Amniotic stem cell (primary cell): ENCODE data around the gene ANKDD1A.

Experiments
- DNase-seq: peaks from one replicate; lab custom pipeline; 2025; lab: John Stamatoyannopoulos, UW

Gene ANKDD1A

DNA sequence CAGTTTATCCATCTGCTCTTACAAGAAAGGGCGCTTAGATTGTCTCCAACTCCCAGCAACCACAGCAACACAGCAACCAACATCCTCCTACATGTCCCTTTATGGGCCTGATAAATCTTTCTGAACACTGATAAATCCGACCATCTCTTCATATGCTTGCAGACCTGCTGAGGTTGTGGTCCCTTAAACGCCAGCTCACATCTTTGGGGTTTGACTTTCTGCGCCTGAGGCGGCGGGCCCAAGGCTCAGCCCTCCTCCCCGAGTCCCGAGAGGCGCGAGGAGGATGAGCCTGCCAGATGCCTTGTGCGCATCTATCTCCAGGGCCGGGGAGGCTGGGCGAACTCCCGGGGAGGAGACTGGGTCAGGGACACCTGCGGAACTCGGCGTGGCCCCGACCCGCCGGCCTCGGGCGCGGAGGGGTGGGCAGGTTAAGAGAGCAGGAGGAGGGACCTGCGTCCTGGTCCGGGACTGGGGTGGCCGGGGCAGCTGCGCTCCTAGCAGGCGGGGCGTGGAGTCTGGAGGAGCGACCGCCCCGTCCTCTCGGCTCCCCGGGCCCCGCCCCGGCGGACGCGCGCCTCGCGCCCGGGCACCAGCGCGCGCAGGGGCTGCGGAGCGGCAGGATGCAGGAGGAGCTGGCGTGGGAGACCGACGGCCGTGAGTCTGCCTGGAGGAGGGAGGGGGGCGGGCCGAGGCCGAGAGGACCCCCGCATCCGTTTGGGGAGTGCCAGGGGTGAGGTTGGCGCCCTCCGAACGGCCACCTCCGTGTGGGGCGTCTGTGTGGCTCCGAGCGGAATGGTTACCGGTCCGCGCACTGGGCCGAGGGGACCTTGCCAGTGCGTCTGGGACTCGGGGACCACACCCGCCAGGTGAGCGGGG lies at the start of gene ANKDD1A:
Gene ANKDD1A (plus strand): TSS at position 592 of the 876 bp plus-strand sequence. CDS start 29 bp downstream, at position 621.
- DNase-seq: peak; percentile 3

DNA sequence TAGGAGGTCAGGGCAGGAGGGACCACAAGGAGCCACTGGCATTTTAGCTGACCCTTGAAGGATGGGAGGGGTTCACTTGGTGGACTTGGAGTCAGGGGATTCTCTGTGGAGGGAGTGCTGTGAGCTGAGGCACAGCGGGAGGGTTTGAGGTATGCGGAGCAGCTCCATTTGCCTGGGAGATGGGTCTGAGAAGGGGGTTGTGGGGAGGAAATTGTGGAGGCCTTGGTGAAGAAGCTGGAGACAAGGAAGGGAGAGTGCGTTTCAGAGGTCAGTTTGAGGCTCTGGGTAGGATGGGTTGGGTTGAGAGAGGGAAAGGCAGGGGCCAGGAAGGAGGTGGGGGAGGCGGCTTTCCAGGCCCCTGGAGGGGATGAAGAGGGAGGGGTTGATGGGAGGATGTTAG lies 49.7 kb upstream of the ANKDD1A start:
- DNase-seq: no peak

DNA sequence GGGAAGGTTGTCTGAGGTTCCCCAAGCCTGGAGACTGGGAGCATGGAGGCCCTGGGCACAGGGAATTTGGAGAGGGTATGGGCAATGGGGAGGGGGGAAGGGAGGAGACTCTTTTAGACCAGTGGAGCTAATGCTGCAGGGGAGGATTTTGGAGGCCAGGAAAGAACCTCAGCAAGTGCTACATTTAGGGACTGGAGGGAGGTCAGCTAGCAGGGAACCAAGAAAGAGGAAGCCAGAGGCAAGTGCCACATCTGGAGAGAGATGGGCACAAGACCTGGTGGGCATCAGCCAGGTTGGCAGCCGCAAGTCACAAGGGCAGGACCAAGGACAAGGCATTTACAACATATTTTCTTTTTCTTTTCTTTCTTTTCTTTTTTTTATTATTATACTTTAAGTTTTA lies 49.3 kb upstream of the ANKDD1A start:
- no peak for DNase-seq

DNA sequence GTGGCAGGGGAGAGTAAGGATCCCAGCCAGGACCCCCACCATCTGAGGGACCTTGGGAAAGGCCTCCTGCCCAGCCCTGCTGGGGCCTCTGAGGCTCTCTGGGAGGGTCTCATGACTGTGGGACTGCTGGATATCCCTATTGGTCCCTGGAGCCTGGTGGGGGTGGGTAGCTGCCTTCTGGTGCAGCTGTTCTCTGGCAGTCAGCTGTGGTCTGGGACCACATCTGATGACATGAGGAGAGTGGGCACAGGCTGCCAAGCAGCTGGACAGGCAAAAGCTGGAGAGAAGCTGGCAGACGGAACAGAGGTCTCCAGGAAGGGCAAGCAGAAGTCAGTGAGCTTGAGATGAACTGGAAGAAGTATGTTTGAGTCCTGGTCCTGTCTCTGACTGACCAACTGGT lies 47.6 kb upstream of the ANKDD1A start:
- DNase-seq: no peak

DNA sequence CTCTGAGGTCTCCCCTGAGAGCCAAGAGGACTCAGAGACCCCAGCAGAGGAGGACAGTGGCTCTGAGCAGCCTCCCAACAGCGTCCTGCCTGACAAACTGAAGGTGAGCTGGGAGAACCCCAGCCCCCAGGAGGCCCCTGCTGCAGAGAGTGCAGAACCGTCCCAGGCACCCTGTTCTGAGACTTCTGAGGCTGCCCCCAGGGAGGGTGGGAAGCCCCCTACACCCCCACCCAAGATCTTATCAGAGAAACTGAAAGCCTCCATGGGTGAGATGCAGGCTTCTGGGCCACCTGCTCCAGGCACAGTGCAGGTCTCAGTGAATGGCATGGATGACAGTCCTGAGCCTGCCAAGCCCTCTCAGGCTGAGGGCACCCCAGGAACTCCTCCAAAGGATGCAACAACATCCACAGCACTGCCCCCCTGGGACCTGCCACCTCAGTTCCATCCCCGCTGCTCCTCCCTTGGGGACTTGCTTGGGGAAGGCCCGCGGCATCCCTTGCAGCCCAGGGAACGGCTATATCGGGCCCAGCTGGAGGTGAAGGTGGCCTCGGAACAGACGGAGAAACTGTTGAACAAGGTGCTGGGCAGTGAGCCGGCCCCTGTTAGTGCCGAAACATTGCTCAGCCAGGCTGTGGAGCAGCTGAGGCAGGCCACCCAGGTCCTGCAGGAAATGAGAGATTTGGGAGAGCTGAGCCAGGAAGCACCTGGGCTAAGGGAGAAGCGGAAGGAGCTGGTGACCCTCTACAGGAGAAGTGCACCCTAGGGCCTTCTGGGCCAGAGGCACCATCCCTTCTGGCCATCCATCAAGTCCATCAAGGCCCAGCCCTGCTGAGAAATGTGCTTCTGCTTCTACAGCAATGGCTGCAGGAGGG lies 46.3 kb upstream of the ANKDD1A start:
- no peak for DNase-seq

DNA sequence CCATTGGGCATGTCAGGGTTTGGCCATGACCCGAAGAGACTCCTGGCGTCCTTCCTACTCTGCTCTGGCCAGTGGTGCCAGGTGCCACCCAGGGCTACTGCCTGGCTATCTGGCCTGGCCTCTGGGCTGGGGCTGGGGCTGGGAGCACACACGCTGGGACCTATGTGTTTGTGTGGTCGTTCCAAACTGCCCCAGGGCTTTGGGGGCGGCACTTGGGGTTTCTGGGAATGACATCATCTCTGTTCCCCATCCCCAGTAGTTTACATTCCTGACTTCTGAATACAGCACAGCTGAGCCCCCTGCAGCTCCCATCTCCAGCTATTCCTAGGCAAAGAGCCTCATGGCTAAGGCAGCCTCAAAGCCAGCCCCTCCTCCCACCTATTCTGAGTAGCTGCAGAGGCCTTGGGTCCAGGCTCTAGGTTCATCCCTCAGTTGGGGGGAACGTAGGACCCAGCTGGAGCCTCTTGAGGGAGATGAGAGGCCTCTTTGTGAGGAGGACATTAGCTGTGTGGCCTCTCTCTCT lies 45.6 kb upstream of the ANKDD1A start:
- DNase-seq: peak; percentile 60

DNA sequence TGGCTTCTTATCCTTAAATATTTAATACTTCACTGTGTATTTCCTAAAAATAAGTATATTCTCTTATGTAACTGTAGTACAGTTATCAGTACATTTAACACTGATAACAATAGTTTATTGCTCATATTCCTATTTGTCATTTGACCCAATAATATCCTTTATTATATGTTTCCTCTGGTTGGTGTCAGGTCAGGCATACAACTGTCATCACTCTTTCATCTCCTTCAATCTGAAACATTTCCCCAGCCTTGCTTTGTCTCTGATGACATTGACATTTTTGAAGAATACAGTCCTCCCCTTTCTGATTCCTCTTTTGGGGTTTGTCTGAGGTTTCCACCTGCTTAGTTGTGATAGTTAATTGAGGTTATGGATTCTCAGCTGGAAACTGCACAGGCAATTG lies 42.2 kb upstream of the ANKDD1A start:
- DNase-seq: no peak

DNA sequence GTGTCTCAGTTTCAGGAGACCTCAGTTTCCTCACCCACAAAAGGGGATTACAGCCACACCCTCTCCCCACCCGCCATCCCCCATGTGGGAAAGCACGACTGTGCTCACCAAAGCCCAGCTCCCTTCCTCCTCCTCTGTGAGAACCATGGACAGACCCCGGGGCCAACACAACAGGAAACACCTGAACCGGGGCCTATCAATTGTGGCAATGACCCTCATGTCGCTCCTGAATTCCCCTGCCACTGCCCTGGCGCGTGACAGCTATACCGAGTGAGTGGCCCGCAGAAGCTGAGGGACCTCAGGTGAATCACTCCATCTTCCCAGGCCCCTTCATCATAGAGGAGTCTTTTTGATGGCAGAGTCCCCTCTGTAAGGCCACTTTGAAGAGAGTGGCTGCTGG lies 41.3 kb upstream of the ANKDD1A start:
- no peak for DNase-seq

DNA sequence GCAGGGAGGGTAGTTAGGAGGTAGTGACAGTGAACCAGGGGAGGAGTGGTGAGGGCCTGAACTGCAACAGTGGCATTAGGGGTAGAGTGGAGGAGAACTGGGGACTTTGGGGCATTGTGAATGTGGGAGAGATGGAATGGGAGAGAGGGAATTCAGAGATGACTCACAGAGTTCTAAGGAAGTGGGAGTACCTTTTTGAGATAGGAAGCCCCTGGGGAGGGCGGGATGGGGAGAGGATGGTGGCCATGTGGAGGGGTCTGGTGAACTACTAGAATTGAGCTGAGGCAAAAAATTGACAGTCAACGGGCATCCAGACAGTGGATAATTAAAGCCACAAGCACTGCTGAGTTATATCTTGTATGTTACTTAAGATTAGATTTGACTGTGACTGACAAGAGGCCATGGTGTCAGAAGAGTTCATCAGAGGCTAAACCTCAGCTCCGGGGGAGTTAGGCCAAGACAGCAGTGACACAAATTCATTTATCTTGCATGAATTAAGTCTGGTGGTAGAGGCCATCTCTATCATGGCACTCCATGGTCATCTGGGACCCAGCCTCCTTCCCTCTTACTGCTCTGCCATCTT lies 36.0 kb upstream of the ANKDD1A start:
- no peak for DNase-seq

DNA sequence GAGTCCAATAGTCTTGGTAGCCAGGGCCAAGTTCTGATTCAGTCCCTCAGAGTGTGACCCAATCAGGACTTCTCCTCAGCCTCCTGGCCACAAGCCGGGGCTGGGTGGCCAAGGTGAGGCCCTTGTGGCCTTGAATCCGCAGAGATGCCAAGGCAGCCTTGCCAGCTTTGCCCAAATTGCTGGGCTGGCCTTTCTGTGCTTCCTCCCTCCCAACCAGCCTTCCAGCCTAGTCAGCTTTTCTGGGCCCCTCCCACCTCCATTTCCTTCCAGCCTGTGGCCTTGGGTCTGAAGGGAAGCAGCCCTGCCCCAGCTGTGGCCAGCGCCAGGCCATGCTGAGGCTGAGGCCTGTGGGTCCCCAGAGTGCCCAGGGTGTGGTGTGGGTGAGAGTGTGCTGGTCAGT lies 34.3 kb upstream of the ANKDD1A start:
- DNase-seq: no peak

DNA sequence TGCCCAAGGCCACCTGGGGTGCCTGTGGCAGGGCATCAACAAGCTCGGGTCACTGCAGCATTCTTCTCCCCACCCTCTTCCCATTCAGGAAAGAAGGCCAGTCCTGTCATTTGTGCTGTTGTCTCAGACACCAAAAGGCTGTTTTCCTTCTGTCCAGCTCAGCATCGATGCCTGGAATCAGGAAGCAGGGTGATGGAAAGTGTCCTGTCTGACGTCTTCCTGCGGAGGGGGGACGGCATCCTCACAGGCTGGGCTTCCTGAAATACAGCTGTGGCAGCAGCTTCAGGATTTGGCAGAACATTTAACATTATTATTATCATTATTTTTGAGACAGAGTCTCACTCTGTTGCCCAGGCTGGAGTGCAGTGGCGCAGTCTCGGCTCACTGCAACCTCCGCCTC lies 33.0 kb upstream of the ANKDD1A start:
- DNase-seq: no peak

DNA sequence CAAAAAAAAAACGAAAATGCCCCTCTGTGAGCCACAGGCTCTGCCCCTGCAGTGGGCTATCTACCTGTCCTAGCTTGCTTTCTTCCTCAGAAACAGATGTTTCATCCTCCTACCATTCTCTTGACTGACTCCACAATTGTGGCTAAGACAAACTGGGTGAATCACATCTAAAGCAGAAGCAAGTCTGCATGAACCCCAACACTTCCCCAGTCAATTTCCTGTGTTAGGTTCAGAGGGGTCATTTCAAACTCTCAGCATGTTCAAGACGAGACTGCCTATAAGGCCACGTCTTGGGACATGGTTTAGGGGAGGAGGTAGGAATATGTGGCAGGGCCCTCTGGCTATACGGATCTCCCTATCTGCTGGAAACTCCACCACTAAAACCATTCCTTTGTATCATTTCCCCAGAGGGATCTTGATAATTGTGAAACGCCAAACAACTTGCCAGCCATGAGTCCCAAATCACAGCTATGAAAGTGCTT lies 28.6 kb upstream of the ANKDD1A start:
- DNase-seq: no peak

DNA sequence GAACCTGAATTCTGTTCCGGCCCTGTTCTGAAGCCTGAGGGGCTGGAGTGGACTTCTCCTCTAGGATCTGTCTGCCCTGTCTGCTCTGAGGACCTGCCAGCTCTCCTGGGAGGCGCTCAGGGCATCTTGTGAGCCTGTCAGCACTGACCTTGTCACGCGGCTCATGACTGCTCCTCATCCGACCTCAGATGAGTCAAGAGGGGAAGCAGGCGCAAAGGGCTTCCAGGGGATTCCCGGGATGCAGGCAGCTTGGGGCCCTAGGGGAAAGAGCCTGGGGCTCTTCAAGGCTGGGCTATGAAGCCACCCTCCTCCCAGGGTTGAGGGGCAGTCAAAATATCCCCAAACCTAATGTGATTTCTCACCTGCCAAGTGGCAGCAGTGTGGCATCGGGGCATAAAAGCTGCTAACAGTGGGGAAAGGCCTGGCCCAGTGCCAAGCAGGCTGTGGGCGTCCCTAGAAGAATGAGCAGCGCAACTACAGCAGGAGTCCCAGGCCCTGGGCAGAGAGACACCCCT lies 27.6 kb upstream of the ANKDD1A start:
- DNase-seq: peak; percentile 57

DNA sequence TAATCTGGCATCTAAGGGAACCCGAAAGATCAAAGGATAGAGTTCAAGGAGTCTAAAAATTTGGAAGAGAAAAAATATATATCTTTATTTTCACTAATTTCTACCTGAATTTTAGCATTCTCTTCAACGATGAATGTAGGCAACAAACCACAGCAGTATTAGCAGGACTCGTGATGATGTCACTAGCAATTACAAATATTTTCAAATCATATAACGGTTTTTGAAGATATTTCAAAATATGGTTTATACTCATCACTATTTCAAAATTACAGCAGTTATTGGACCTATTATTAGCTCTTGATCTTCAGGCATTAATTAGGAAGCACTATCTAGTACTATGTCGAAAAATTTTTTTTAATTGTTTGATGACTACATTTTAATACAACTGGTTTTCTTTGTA lies 27.0 kb upstream of the ANKDD1A start:
- no peak for DNase-seq

DNA sequence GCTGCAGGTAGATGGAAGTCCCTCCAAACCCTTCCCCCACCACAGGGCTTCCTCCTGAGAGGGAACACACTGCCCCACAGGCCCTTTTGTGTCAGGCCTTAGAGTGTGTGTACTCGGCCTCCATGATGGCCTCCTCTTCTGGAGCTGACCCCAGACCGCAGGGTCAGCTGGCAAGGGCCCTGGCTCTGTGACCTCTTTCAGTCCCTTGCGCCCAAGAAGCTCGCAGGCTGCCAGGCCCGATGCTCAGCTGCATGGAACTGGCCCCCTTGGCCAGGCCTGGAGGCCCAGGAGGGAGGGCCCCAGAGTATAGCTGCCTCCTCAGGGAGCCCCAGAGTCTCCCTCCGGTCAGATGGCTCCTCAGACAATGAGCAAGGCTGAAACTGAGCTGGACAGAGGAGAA lies 23.4 kb upstream of the ANKDD1A start:
- DNase-seq: no peak

DNA sequence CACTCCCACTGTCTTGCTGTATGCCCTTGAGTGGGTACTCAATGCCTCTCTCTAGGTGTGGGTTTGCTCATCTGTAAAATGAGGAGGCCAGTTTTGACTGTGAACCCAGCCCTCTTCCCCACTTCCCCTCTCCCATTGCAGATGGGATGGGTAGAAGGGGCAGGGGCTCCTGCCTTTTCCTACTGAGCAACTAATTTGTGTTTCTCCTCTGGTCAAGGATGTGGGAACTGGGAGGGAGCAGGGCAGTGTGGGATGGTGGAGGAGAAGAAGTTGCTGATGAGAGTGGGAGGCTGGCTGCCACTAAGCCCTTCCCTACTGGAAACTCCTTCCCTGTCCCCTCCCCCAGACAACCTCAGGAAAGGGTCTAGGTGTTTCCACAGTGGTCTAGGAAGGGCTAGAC lies 20.1 kb upstream of the ANKDD1A start:
- DNase-seq: no peak

DNA sequence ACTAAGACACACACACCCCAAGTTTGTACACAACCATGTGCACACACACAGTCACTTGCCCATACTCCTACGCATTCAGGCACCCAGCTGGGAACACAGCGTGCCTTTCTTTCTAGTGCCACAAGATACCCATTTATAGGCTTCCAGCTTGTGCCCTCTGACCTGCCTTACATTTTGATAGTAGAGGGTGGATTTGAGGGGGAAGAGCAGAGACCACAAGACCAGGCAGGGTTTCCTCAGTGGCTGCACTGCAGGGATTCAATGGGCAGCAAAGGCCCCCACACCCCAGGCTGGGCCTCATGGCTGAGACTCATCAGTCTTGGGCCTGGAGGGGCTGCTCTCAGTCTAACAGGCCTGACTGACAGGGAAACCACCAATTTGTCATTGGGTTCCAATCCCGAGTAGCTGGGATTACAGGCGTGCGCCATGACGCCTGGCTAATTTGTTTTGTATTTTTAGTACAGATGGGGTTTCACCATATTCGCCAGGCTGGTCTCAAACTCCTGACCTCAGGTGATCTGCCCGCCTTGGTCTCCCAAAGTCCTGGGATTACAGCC lies 18.8 kb upstream of the ANKDD1A start:
- no peak for DNase-seq

DNA sequence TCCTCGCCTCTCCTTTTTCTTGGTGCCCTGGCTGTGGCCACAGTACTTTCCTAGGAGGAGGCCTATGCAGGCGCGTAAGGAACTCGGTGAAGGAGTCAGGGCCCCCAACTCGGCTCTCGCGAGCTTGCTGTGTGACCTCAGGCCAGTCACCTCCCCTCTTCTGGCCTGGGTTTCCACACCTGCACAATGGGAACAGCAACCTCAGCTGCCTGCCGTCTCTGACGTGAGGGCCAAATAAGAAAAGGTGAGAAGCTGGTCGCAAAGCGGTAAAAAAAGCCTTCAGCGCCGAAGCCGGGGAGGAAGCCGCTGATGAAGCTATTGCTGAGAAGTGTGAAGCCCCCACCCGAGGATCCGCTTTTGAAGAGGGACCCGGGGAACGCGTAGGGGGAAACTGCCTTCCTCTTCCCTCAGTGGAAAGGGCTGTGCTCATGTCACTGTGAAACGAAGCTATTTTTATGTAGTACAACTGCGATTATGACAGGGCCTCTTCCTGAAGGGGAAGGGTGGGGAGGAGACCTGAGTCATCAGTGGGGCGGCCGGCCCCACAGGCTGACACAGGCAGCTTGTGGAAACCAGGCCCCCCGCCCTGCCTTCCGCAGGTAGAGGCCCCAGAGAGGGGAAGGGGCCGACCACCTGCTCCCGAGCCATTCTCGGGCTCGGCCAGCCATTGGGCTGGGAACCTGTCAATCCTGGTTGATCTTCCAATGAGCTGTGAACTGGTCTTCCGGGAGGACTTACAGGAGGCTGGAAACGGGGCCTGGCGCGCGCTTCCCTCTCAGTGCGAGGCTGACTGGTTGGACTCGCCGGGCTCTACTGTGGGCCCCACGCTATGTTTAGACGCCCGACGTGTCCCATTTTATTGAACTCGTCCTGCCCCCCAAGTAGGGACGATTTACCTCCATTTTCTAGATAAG lies 18.0 kb upstream of the ANKDD1A start:
- DNase-seq: peak; percentile 53

DNA sequence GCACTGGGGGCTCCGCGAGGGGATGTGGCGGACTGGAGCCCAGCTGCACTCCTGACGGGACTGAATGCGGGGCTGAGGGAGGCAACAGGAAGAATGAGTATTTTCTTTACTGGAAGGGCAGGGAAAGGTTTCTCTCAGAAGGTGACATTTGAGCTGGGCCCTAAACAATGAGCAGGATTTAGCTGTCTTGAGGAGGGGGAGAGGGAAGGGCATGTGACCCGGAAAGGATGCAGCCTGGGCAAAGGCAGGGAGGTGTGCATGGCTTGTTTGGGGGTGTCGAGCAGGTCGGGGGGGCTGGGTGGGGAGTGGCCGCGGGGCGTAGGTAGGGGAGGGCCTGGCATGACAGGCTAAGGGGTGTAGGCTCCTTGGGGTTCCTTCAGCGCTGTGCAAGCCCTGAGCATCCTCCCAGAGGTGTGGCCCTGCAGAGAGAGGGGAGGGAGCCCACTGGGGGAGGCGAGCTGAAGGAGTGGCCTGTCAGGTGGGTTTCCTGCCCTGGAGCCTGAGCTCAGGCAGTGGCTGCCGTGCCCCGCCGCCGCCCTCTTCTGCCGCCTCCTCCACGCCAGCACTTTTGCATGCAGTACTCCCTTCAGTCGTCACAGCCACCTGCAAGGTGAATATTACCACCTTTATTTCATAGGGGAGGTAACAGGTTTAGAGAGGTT lies 17.2 kb upstream of the ANKDD1A start:
- no peak for DNase-seq
